ENCODE results near the gene CDHR2.

CDHR2 gene

DNA sequence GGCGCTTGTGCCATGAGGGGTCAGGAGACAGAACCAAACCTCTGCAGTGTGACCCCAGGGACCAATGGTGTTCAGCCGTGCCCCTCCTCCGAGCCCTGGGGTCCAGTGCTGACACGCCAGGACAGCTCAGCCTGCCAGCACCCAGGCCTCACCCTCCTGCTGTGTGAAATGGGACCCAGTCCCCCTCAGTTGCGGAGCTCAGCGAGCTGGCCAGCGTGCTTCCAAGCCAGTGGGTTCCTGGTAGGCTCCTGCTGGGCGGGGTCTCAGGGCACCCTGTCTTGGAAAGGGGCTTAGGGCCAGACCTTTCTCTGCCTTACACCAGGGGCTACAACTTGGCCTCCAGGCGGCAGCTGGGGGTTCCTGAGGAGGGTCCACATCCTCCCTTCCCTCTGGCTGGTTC lies 16.3 kb upstream of the CDHR2 start:
- DNase-seq (ENCODE audit: low spot score): no peak
- in situ Hi-C loops (cut with MboI; ENCODE audit: low pct_unique_long_range_greater_than_20kb, low sequenced_read_pairs, unreplicated experiment): no loop called here
- TF ChIP-seq CTCF (IDR thresholded peaks at IDR 0.05; ENCODE audit: extremely low read depth, insufficient read depth, missing control alignments): no peak

DNA sequence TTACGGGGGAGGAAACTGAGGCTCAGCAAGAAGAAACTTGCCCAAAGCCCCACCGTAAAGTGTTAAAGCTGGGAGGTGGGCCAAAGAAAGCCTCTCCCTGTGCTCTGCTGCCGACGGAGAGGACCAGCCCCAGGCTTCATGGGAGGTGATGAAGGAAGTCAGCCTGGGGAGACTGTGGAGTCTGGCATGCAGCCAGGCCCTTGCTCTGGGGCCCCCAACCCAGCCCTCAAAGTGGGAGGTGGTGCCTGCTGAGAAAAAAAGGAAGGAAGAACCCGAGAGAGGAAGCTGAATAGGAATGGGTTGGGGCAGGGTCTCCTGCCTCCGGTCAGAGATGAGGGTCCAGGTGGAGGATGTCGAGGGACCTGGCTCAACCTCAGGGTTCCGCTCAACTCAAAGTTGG lies 15.8 kb upstream of the CDHR2 start:
- in situ Hi-C loops (cut with MboI; ENCODE audit: low pct_unique_long_range_greater_than_20kb, low sequenced_read_pairs, unreplicated experiment): no loop called here
- DNase-seq (ENCODE audit: low spot score): no peak
- TF ChIP-seq CTCF (IDR thresholded peaks at IDR 0.05; ENCODE audit: extremely low read depth, insufficient read depth, missing control alignments): no peak

- DNase-seq (ENCODE audit: low spot score): peak; percentile 63
- TF ChIP-seq CTCF (IDR thresholded peaks at IDR 0.05; ENCODE audit: extremely low read depth, insufficient read depth, missing control alignments): no peak
- in situ Hi-C loops (cut with MboI; ENCODE audit: low pct_unique_long_range_greater_than_20kb, low sequenced_read_pairs, unreplicated experiment): no loop called here
Measured at GRCh38 chr5:176533894-176534611, 15.1 kb upstream of the CDHR2 start.

DNA sequence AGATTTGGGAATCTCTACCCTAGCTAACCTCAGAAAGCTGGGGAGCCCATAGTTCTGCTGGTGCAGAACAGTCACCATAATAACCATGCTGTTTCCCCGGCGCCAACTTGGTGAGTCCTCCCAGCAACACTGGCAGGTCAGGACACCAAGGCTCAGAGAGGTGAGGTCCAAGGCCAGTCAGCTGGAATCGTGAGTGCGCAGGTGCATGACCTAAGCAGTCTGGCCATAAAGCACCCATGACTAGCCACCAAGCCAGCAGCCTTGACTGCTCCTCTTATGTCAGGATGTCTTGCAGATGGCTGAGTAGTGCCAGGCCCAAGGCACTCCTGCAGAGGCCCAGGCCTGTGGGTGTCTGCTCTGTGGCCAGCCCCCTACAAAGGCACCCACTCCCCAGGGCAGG lies 14.5 kb upstream of the CDHR2 start:
- no peak for TF ChIP-seq CTCF (IDR thresholded peaks at IDR 0.05; ENCODE audit: extremely low read depth, insufficient read depth, missing control alignments)

DNA sequence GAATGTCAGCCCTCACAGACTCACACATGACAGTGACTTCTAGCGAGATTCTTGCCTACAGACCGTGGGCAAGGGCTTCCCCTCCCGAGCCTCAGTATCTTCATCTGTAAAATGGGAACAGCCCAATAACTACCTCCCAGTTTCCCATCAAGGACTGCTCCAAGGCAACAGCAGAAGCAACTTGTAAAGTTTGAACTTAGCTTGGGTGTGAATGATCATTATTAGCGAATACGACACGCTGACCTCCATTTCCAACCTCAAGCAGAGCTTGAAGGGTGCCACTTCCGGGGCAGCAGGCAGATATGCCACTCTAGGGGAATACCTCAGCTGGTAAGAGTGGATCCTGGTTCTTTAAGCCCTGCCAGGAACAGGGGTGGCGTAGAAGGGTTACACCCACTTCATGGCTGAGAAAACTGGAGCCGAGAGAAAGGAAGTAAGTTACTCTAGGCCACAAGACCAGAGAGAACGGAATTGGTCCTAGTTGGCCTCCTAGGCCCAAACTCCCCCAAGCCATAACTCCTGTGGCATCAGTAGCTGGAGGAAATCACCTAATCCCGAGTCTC lies 14.0 kb upstream of the CDHR2 start:
- in situ Hi-C loops (cut with MboI; ENCODE audit: low pct_unique_long_range_greater_than_20kb, low sequenced_read_pairs, unreplicated experiment): no loop called here
- no peak for TF ChIP-seq CTCF (IDR thresholded peaks at IDR 0.05; ENCODE audit: extremely low read depth, insufficient read depth, missing control alignments)
- peak; percentile 52 for DNase-seq (ENCODE audit: low spot score)

More for the DNA sequence above, 14.5 kb upstream of the CDHR2 start:
- DNase-seq (ENCODE audit: low spot score): peak; percentile 46
- in situ Hi-C loops (cut with MboI; ENCODE audit: low pct_unique_long_range_greater_than_20kb, low sequenced_read_pairs, unreplicated experiment): no loop called here

- peak; percentile 30 for DNase-seq (ENCODE audit: low spot score)
- no peak for TF ChIP-seq CTCF (IDR thresholded peaks at IDR 0.05; ENCODE audit: extremely low read depth, insufficient read depth, missing control alignments)
- in situ Hi-C loops (cut with MboI; ENCODE audit: low pct_unique_long_range_greater_than_20kb, low sequenced_read_pairs, unreplicated experiment): no loop called here
Measured at GRCh38 chr5:176535664-176536131, 13.4 kb upstream of the CDHR2 start.

Measured in GM13977 (cell line).